Trophoblast cell (in vitro differentiated cells and primary cell): ENCODE data around the gene POLR2C.

Experiments used
- DNase-seq, 2 donors: peaks; one replicate each; pipeline ENCODE4 v3.0.0-alpha.2; 2016
- H2AFZ ChIP-seq: 2 replicates; pipeline ENCODE4 v1.6.1; 2013; ENCODE audit warnings: low read length, moderate library complexity, mild to moderate bottlenecking; ENCODE audit not compliant: insufficient read depth, poor library complexity
- H2AK5ac ChIP-seq: 2 replicates; pipeline ENCODE4 v1.6.1; 2013; ENCODE audit warnings: mild to moderate bottlenecking, low read length
- H2BK120ac ChIP-seq: 2 replicates; pipeline ENCODE4 v1.6.1; 2013; ENCODE audit warnings: low read length, mild to moderate bottlenecking, moderate library complexity; ENCODE audit not compliant: insufficient read depth, poor library complexity
- H2BK12ac ChIP-seq: 2 replicates; pipeline ENCODE4 v1.6.1; 2013; ENCODE audit warnings: mild to moderate bottlenecking, low read length, moderate library complexity
- H2BK5ac ChIP-seq: 2 replicates; pipeline ENCODE4 v1.6.1; 2013; ENCODE audit warnings: low read length, low read depth, moderate library complexity, mild to moderate bottlenecking; ENCODE audit not compliant: poor library complexity
- H3K14ac ChIP-seq: 2 replicates; pipeline ENCODE4 v1.6.1; 2013; ENCODE audit warnings: mild to moderate bottlenecking, low read length
- H3K18ac ChIP-seq: 2 replicates; pipeline ENCODE4 v1.6.1; 2013; ENCODE audit warnings: mild to moderate bottlenecking, low read length
- H3K23ac ChIP-seq: 2 replicates; pipeline ENCODE4 v1.6.1; 2013; ENCODE audit warnings: low read length
- H3K27ac ChIP-seq: 2 replicates; pipeline ENCODE4 v1.5.1; 2013; ENCODE audit warnings: low read depth, mild to moderate bottlenecking, inconsistent platforms, low read length, moderate library complexity
- H3K27me3 ChIP-seq: 2 replicates; pipeline ENCODE4 v1.6.1; 2013; ENCODE audit warnings: inconsistent platforms, mild to moderate bottlenecking, low read length, moderate library complexity; ENCODE audit not compliant: insufficient read depth
- H3K36me3 ChIP-seq, 2 experiments: 1 replicate in 1 of 2; 2 replicates in 1 of 2; pipeline ENCODE4 v1.6.1; 2013; ENCODE audit warnings: low read length in 2 of 2, mild to moderate bottlenecking in 2 of 2, moderate library complexity in 1 of 2; ENCODE audit not compliant: insufficient read depth in 2 of 2, control insufficient read depth in 1 of 2
- H3K4ac ChIP-seq: 2 replicates; pipeline ENCODE4 v1.6.1; 2013; ENCODE audit warnings: low read depth, mild to moderate bottlenecking, low read length, moderate library complexity
- H3K4me1 ChIP-seq, 2 experiments: 1 replicate in 1 of 2; 2 replicates in 1 of 2; pipeline ENCODE4 v1.6.1; 2013; ENCODE audit warnings: low read length in 2 of 2, mild to moderate bottlenecking in 2 of 2, moderate library complexity in 1 of 2; ENCODE audit not compliant: insufficient read depth in 2 of 2, control insufficient read depth in 1 of 2
- H3K4me2 ChIP-seq: 2 replicates; pipeline ENCODE4 v1.6.1; 2013; ENCODE audit warnings: inconsistent platforms, mild to moderate bottlenecking, low read length, moderate library complexity
- H3K4me3 ChIP-seq: 2 replicates; pipeline ENCODE4 v1.5.1; 2013; ENCODE audit warnings: mild to moderate bottlenecking, low read depth, low read length, inconsistent platforms
- H3K79me1 ChIP-seq: one replicate; pipeline ENCODE4 v1.6.1; 2013; ENCODE audit warnings: low read length
- H3K79me2 ChIP-seq: 2 replicates; pipeline ENCODE4 v1.6.1; 2013; ENCODE audit warnings: low read length, mild to moderate bottlenecking; ENCODE audit not compliant: control insufficient read depth, insufficient read depth, poor library complexity
- H3K9ac ChIP-seq: 2 replicates; pipeline ENCODE4 v1.6.1; 2013; ENCODE audit warnings: mild to moderate bottlenecking, low read length
- H3K9me3 ChIP-seq: 2 replicates; pipeline ENCODE4 v1.6.1; 2013; ENCODE audit warnings: low read depth, mild to moderate bottlenecking, control low read depth, inconsistent platforms, low read length; ENCODE audit not compliant: insufficient read depth
- H4K12ac ChIP-seq: 2 replicates; pipeline ENCODE4 v1.6.1; 2013; ENCODE audit warnings: low read depth, mild to moderate bottlenecking, low read length, moderate library complexity
- H4K8ac ChIP-seq: 2 replicates; pipeline ENCODE4 v1.6.1; 2013; ENCODE audit warnings: low read depth, mild to moderate bottlenecking, low read length, moderate library complexity
- H4K91ac ChIP-seq: one replicate; pipeline ENCODE4 v1.6.1; 2013; ENCODE audit warnings: low read depth, mild to moderate bottlenecking, low read length, moderate library complexity
- WGBS: extraction: QIAGEN DNeasy Blood & Tissue Kit; methylation state at CpG from one replicate; pipeline ENCODE4 v1.1.7; 2013; ENCODE audit warnings: missing lambda C conversion rate; ENCODE audit not compliant: insufficient read length, insufficient coverage; ENCODE audit errors: extremely low coverage; 5-methylcytosine and 5-hydroxymethylcytosine counted together

POLR2C gene

DNA sequence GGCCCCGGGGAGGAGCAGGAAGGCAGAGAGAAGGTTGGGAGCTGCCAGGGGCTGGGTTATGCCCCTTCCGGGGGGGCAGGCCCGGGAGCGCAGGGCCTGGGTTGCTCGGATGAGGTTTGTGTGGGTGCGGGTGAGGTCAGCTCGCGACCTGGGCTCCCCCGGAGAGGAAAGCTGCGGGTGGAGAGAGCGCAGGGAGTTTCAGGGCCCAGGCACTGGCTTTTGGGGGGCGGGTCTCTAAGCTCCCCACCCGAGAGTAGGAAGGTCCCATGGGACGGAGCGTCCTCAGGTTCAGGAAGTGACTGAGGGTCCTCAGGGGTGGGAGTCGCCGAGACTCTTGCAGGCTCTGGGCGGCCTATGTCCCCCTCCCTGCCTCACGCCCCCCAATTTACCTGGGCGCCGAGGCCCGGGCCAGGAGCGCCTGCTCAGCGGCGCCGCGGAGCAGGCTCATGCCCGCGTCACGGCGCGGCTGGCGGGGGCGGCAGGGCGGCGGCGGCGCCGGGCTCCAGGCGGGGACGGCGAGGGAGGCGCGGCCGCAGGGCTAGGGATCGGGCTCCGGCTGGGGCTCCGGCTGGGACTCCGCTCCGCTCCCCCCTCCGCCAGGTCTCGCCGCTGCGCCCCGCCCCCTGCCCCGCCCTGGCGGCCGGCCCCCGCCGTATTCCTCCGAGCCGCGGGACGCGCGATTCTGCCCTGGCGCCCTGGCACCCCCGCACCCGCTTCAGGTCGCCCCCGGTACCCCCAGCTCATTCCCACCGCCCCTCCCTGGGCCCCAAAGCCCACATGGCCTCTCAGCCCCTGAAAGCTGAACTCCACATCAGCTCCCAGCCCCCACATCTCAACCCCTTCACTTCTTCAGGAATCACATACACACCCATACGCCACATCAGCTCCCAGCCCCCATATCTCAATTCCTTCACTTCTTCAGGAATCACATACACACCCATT lies 23.7 kb downstream of the POLR2C start, which contains the start of gene DOK4:
Gene DOK4 (minus strand): TSS at position 578 of the 942 bp plus-strand sequence. CDS start 6,986 bp downstream, outside the sequence.
- peak within 1 kb of the TSS; percentile 87 for H4K91ac ChIP-seq
- peaks cover 31 to 37% of the 10 kb centered on the region in 2 experiments for H3K36me3 ChIP-seq
- H3K4me2 ChIP-seq, result peak within 1 kb of the TSS; percentile 88
- H3K27me3 ChIP-seq, result no peaks in the 10 kb centered on the region
- H3K4me1 ChIP-seq, result peaks cover 29 to 46% of the 10 kb centered on the region in 2 experiments
- H4K12ac ChIP-seq, result peak within 1 kb of the TSS; percentile 31
- peaks cover 44% of the 10 kb centered on the region for H3K79me2 ChIP-seq
- H2BK120ac ChIP-seq, result peak within 1 kb of the TSS; percentile 63
- peak within 1 kb of the TSS; percentile 99 for H3K4ac ChIP-seq
- peaks cover 49% of the 10 kb centered on the region for H3K79me1 ChIP-seq
- peak within 1 kb of the TSS; percentile 81 for H3K4me3 ChIP-seq
- peak within 1 kb of the TSS; percentile 89 for H3K27ac ChIP-seq
- no CpG with 5 or more reads among the region's 73 CpGs for WGBS
- peak within 1 kb of the TSS; percentile 62 for H3K23ac ChIP-seq
- H2BK12ac ChIP-seq, result peak within 1 kb of the TSS; percentile 71
- peak within 1 kb of the TSS; percentile 83 for H3K18ac ChIP-seq
- peak within 1 kb of the TSS; percentile 94 for H3K14ac ChIP-seq
- peak within 1 kb of the TSS; percentile 95 for H3K9ac ChIP-seq
- peak within 1 kb of the TSS; percentile 84 for H2AK5ac ChIP-seq
- peak; percentile 64 to 74 for DNase-seq
- peak within 1 kb of the TSS; percentile 28 for H2AFZ ChIP-seq
- H2BK5ac ChIP-seq, result peak within 1 kb of the TSS; percentile 97
- peaks cover 2% of the 10 kb centered on the region for H3K9me3 ChIP-seq
- H4K8ac ChIP-seq, result peak within 1 kb of the TSS; percentile 87

DNA sequence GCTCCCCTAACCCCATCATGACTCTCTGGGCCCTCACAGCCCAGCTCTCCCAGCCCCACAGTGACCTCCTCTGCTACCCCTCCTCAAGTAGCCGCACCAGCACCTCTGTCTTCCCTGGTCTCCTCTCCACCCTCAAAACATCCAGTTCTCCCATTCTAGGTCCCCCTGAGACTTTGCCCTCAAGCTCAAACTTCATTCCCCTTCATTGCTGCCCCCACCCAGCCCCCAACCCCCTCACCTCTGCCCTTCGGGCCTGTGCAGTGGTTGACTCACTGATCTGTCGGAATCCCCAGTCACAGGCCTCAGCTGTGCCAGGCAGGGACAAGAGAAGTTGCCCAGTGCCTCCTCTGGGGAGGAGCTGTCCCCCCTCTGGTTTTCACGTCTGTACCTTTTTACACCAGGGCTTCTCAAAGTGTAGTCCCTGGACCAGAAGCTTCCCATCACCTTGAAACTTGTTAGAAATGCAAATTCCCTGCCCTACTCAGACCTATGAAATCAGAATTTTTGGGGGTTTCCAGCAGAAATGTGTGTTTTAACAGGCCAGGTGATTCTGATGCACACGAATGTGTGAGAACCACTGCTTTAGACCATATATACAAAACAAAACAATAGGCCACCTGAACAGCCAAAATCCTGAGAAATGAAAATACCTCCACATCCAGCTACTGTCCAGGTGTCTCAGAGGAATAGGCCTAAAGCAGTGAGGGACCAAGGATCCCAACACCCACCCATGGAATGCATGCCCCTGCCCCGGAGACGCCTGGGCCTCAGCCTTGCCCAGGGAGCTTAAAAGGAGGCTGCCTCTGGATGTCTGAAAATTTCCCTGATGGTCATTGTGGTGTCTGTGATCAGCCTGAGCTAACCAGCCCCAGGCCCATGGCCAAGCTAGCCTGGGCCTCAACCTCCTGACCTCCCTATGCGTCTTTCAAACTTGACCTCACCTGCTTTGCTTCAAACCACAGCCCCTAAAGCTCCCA lies 24.7 kb downstream of the POLR2C start:
- Histone ChIP-seq H3K18ac (peak overlapping the region; percentile 83), H2BK5ac (peak overlapping the region; percentile 59), H3K4me2 (peak overlapping the region; percentile 70), H3K79me2 (peaks cover 40% of the 10 kb centered on the region), H3K4ac (peak overlapping the region; percentile 31), H3K23ac (no peak overlapping the region), H3K9me3 (peaks cover 2% of the 10 kb centered on the region), H3K27ac (peak overlapping the region; percentile 67), H2AFZ (peak overlapping the region; percentile 17), H3K4me3 (no peak overlapping the region), H3K14ac (peak overlapping the region; percentile 70), H3K4me1 (peaks cover 25 to 42% of the 10 kb centered on the region in 2 experiments), H3K79me1 (peaks cover 46% of the 10 kb centered on the region), H4K12ac (no peak overlapping the region), H2BK120ac (peak overlapping the region; percentile 40), H3K27me3 (no peaks in the 10 kb centered on the region), H2AK5ac (peak overlapping the region; percentile 49), H3K9ac (no peak overlapping the region), H4K8ac (peak overlapping the region; percentile 32), H4K91ac (peak overlapping the region; percentile 73), H2BK12ac (peak overlapping the region; percentile 71), H3K36me3 (peaks cover 27 to 31% of the 10 kb centered on the region in 2 experiments)
- WGBS, result no CpG with 5 or more reads among the region's 8 CpGs
- DNase-seq, result no peak

GRCh38 chr16:57489229-57489628 lies 26.8 kb downstream of the POLR2C start:
- no CpG with 5 or more reads among the region's 5 CpGs for WGBS
- no peak for DNase-seq
- no peak overlapping the region for H2BK12ac ChIP-seq
- no peak overlapping the region for H3K4ac ChIP-seq
- peak overlapping the region; percentile 53 for H2AK5ac ChIP-seq
- H3K9ac ChIP-seq, result no peak overlapping the region
- H3K4me1 ChIP-seq, result peaks cover 12 to 27% of the 10 kb centered on the region in 2 experiments
- H2BK5ac ChIP-seq, result no peak overlapping the region
- H3K79me2 ChIP-seq, result peaks cover 23% of the 10 kb centered on the region
- peaks cover 31% of the 10 kb centered on the region for H3K79me1 ChIP-seq
- no peak overlapping the region for H3K18ac ChIP-seq
- no peak overlapping the region for H4K12ac ChIP-seq
- H3K4me3 ChIP-seq, result no peak overlapping the region
- H2BK120ac ChIP-seq, result no peak overlapping the region
- no peak overlapping the region for H3K23ac ChIP-seq
- H3K14ac ChIP-seq, result no peak overlapping the region
- no peak overlapping the region for H4K8ac ChIP-seq
- no peak overlapping the region for H2AFZ ChIP-seq
- peaks cover 12% of the 10 kb centered on the region in 2 experiments for H3K36me3 ChIP-seq
- no peak overlapping the region for H3K4me2 ChIP-seq
- peaks cover 2% of the 10 kb centered on the region for H3K9me3 ChIP-seq
- peak overlapping the region; percentile 57 for H4K91ac ChIP-seq
- no peaks in the 10 kb centered on the region for H3K27me3 ChIP-seq
- H3K27ac ChIP-seq, result no peak overlapping the region

DNA sequence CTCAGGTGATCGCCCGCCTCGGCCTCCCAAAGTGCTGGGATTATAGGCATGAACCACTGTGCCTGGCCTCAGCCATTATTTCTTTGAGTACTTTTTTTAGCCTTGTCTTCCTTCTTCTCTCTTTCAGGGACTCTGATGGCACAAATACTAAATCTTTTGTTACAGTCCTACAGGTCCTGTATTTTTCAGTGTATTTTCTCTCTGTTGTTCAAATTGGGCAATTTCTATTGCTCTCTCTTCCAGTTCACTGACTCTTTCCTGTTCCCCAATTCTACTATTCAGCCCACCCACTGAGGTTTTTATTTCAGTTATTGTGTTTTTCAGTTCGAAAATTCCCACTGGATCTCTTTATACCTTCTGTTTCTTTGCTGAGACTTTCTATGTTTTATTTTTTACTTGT lies 31.3 kb downstream of the POLR2C start:
- Histone ChIP-seq H4K12ac (no peak overlapping the region), H2BK12ac (no peak overlapping the region), H3K14ac (no peak overlapping the region), H3K79me2 (no peaks in the 10 kb centered on the region), H3K23ac (no peak overlapping the region), H2BK5ac (no peak overlapping the region), H3K4me1 (no peaks in the 10 kb centered on the region), H3K9me3 (peaks cover 2% of the 10 kb centered on the region), H3K18ac (no peak overlapping the region), H3K9ac (no peak overlapping the region), H2AFZ (no peak overlapping the region), H3K79me1 (peaks cover 4% of the 10 kb centered on the region), H4K8ac (no peak overlapping the region), H3K4ac (no peak overlapping the region), H3K4me2 (no peak overlapping the region), H3K27me3 (no peaks in the 10 kb centered on the region), H3K36me3 (no peaks in the 10 kb centered on the region), H4K91ac (no peak overlapping the region), H2AK5ac (no peak overlapping the region), H2BK120ac (no peak overlapping the region), H3K4me3 (no peak overlapping the region), H3K27ac (no peak overlapping the region)
- WGBS, result no CpG with 5 or more reads among the region's 4 CpGs
- no peak for DNase-seq
